Ovary (tissue), 3 donors: ENCODE results near the gene CNTN5.

Experiments used
- CTCF ChIP-seq, 3 donors: fragments of 450-650 bp in 2 of 3; fragments of 200-600 bp in 1 of 3; IDR thresholded peaks; one replicate each; pipeline versions ENCODE4 v1.5.1 to v1.8.0; 2016 to 2022; ENCODE audit warnings: antibody characterized with exemption in 3 of 3, mild to moderate bottlenecking in 1 of 3
- EP300 ChIP-seq: sonication (generic); formaldehyde crosslinking; IDR thresholded peaks from one replicate; pipeline ENCODE4 v1.6.1; 2017; ENCODE audit warnings: antibody characterized with exemption
- POLR2A ChIP-seq: fragments of 450-650 bp; IDR thresholded peaks from one replicate; pipeline ENCODE4 v1.6.1; 2017; ENCODE audit warnings: antibody characterized with exemption, mild to moderate bottlenecking, moderate library complexity
- donor health status: DM: no; HTN: no; CAD: no.

- TF ChIP-seq CTCF (IDR thresholded peaks at IDR 0.05) (no peak), EP300 (no peak), POLR2A (no peak)
Observed at GRCh38 chr11:100163471-100163870, 1142.7 kb downstream of the CNTN5 start.
